GM23338 (cell line): ENCODE measurements around the gene IPO13. TPM values are rescaled to one million over a fixed set of nuclear protein-coding genes. Genes with fewer than 3 reads are reported as not detected.
A peak's percentile ranks its signal among the peaks of the same experiment; 100 is the strongest.

ENCODE experiments used
- ATAC-seq: fragments of 200-7000 bp; cut with Tn5 transposase; 3 replicates; pipeline ENCODE4 v1.9.1; 2020
- DNase-seq: peaks from one replicate; pipeline ENCODE4 v3.0.0-alpha.2; 2015; ENCODE audit warnings: low spot score
- H2AFZ ChIP-seq: fragments of 200-600 bp; sonication (generic); 2 replicates; pipeline ENCODE4 v1.8.0; 2016; ENCODE audit warnings: antibody characterized with exemption, mild to moderate bottlenecking, moderate library complexity
- H3F3A ChIP-seq: fragments of 200-600 bp; sonication (generic); replicated peaks from 2 replicates; pipeline ENCODE4 v1.8.0; 2017; ENCODE audit warnings: antibody characterized with exemption, mixed run types, low read depth
- H3K27ac ChIP-seq: fragments of 200-600 bp; sonication (generic); 2 replicates; pipeline ENCODE4 v1.6.1; 2016; ENCODE audit warnings: low read depth
- H3K27me3 ChIP-seq: fragments of 200-600 bp; sonication (generic); 2 replicates; pipeline ENCODE4 v1.8.0; 2016; ENCODE audit warnings: mild to moderate bottlenecking, mixed run types, moderate library complexity; ENCODE audit not compliant: insufficient read depth
- H3K36me3 ChIP-seq: fragments of 200-600 bp; sonication (generic); 2 replicates; pipeline ENCODE4 v1.8.0; 2016; ENCODE audit warnings: mild to moderate bottlenecking; ENCODE audit not compliant: insufficient read depth
- H3K4me1 ChIP-seq: fragments of 200-600 bp; sonication (generic); 2 replicates; pipeline ENCODE4 v1.8.0; 2016; ENCODE audit warnings: mild to moderate bottlenecking, moderate library complexity; ENCODE audit not compliant: insufficient read depth
- H3K4me2 ChIP-seq: fragments of 200-600 bp; sonication (generic); 2 replicates; pipeline ENCODE4 v1.7.1; 2017; ENCODE audit warnings: mixed run types
- H3K4me3 ChIP-seq: fragments of 200-600 bp; sonication (generic); 2 replicates; pipeline ENCODE4 v1.6.1; 2016; ENCODE audit warnings: mixed run types
- H3K79me2 ChIP-seq: fragments of 200-600 bp; sonication (generic); replicated peaks from 2 replicates; pipeline ENCODE4 v1.8.0; 2017; ENCODE audit warnings: mild to moderate bottlenecking; ENCODE audit not compliant: insufficient read depth
- H3K9me2 ChIP-seq: fragments of 200-600 bp; sonication (generic); 2 replicates; pipeline ENCODE4 v1.8.0; 2017; ENCODE audit not compliant: insufficient read depth
- H4K20me1 ChIP-seq: fragments of 200-600 bp; sonication (generic); replicated peaks from 2 replicates; pipeline ENCODE4 v1.8.0; 2017; ENCODE audit warnings: mild to moderate bottlenecking; ENCODE audit not compliant: insufficient read depth
- H3K27ac Mint-ChIP-seq: 2 replicates; pipeline ENCODE4 v1.8.0; 2020; ENCODE audit warnings: inconsistent platforms, mild to moderate bottlenecking, moderate library complexity, mixed read lengths
- H3K27me3 Mint-ChIP-seq: 3 replicates; pipeline ENCODE4 v1.8.0; 2022; ENCODE audit warnings: low read depth, mild to moderate bottlenecking, moderate library complexity, mixed read lengths, inconsistent platforms; ENCODE audit not compliant: insufficient read depth, poor library complexity
- H3K36me3 Mint-ChIP-seq: 3 replicates; pipeline ENCODE4 v1.8.0; 2021; ENCODE audit warnings: low read depth, mild to moderate bottlenecking, inconsistent platforms, moderate library complexity, mixed read lengths
- H3K4me1 Mint-ChIP-seq: 3 replicates; pipeline ENCODE4 v1.8.0; 2020; ENCODE audit warnings: mild to moderate bottlenecking, inconsistent platforms, mixed read lengths
- H3K4me3 Mint-ChIP-seq: 3 replicates; pipeline ENCODE4 v1.8.0; 2021; ENCODE audit warnings: moderate library complexity, mild to moderate bottlenecking, inconsistent platforms, mixed read lengths
- H3K9me3 Mint-ChIP-seq: 3 replicates; pipeline ENCODE4 v1.8.0; 2020; ENCODE audit warnings: moderate library complexity, mild to moderate bottlenecking, inconsistent platforms, mixed read lengths
- CREB1 ChIP-seq: fragments of 250-450 bp; sonication (Bioruptor Pico); IDR thresholded peaks from 2 replicates; pipeline ENCODE4 v1.5.0; 2020; ENCODE audit warnings: low read depth, mild to moderate bottlenecking, moderate library complexity
- EZH2phosphoT487 ChIP-seq: fragments of 200-600 bp; sonication (generic); IDR thresholded peaks from one replicate; pipeline ENCODE4 v1.8.1; 2018; ENCODE audit warnings: antibody characterized with exemption; ENCODE audit not compliant: unreplicated experiment
- JUNB ChIP-seq: IDR thresholded peaks from one replicate; pipeline ENCODE4 v1.6.1; 2016; ENCODE audit warnings: antibody characterized with exemption; ENCODE audit not compliant: unreplicated experiment
- NANOG ChIP-seq: IDR thresholded peaks from 2 replicates; pipeline ENCODE4 v1.6.1; 2016; ENCODE audit warnings: antibody characterized with exemption, borderline replicate concordance
- POLR2AphosphoS5 ChIP-seq: IDR thresholded peaks from 2 replicates; pipeline ENCODE4 v1.6.1; 2016; ENCODE audit warnings: antibody characterized with exemption, low read depth
- STAT1 ChIP-seq: IDR thresholded peaks from one replicate; pipeline ENCODE4 v1.6.1; 2016; ENCODE audit warnings: antibody characterized with exemption; ENCODE audit not compliant: unreplicated experiment
- ZNF114 ChIP-seq: fragments of 250-450 bp; sonication (Bioruptor Pico); IDR thresholded peaks from 2 replicates; pipeline ENCODE4 v1.5.0; 2020; ENCODE audit warnings: mild to moderate bottlenecking, moderate library complexity
- ZNF331 ChIP-seq: fragments of 250-450 bp; sonication (Bioruptor Pico); IDR thresholded peaks from 2 replicates; pipeline ENCODE4 v1.5.0; 2020; ENCODE audit warnings: low read depth, mild to moderate bottlenecking, moderate library complexity
- polyA plus RNA-seq: library from polyadenylated mRNA; unstranded; fragments of >200 nt; fragmentation: Nextera tagmentation; extraction: Ambion mirVana; gene quantifications from 2 replicates; pipeline ENCODE4 v1.2.1, GENCODE V29; 2016
- total RNA-seq: library from RNA; depleted of rRNA; stranded (reverse); fragments of >200 nt; shearing (Covaris generic); gene quantifications from 2 replicates; pipeline ENCODE4 v1.2.3, GENCODE V29; 2014
- TF ChIP-seq, protein P1 (sequence below), 2 experiments: fragments of 200-600 bp in 1 of 2; sonication (generic) in 1 of 2; conservative IDR thresholded peaks; 2 replicates each; pipeline versions ENCODE4 v1.5.1 to v1.6.1; 2016 to 2017; ENCODE audit warnings: antibody characterized with exemption in 2 of 2, low read depth in 2 of 2, mild to moderate bottlenecking in 2 of 2, moderate library complexity in 1 of 2
- TF ChIP-seq, protein P2 (sequence below): fragments of 250-450 bp; sonication (Bioruptor Pico); IDR thresholded peaks from 2 replicates; pipeline ENCODE4 v1.5.0; 2020; ENCODE audit warnings: mild to moderate bottlenecking, moderate library complexity

The IPO13 gene
- total and polyA plus RNA-seq, 2 experiments from 2014 or later = 10.4 to 22.8 TPM

DNA sequence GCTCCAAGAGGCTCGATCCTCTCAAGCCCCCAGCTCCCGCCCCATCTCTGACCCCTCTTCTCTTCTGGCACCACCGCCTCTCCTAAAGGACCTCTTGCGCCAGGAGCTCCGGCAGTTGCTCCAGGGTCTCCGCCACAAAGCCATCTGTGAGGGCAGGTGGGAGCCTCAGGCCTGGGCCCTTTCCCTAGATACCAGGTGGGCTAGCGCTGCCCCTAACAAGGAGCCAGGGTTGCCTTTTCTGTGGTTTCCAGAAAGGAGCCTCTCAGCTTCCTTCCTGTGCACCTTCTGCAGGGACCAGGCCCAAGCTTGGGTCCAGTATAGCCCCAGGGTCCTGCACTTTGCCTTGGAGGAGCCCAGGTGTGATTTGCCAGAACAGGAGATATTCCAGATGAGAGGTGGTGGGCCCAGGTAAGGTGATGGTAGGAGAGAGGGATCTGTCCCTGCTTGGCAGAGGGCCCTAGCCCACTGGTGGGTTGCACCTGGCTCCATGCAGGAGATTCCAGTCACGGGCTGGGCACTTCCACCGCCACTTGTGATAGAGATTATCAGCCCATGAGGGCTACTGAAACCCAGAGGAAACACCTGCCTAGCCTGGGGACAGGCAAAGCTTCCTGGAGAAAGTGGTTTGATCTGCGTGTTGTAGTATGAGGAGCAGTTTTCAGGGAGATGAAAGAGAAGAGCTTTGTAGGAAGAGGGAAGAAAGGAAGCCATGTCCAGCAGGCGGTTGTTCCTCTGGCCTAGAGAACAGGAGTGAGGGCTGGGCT, 45.7 kb downstream of the IPO13 start (continued):
- TF ChIP-seq, protein P1, sequence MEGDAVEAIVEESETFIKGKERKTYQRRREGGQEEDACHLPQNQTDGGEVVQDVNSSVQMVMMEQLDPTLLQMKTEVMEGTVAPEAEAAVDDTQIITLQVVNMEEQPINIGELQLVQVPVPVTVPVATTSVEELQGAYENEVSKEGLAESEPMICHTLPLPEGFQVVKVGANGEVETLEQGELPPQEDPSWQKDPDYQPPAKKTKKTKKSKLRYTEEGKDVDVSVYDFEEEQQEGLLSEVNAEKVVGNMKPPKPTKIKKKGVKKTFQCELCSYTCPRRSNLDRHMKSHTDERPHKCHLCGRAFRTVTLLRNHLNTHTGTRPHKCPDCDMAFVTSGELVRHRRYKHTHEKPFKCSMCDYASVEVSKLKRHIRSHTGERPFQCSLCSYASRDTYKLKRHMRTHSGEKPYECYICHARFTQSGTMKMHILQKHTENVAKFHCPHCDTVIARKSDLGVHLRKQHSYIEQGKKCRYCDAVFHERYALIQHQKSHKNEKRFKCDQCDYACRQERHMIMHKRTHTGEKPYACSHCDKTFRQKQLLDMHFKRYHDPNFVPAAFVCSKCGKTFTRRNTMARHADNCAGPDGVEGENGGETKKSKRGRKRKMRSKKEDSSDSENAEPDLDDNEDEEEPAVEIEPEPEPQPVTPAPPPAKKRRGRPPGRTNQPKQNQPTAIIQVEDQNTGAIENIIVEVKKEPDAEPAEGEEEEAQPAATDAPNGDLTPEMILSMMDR (conservative IDR thresholded peaks at IDR 0.05; ENCODE audit: low read depth in 2 of 2) = no peak
- TF ChIP-seq ZNF331 (CRISPR knock-in tag) (no peak), EZH2phosphoT487 (no peak)

DNA sequence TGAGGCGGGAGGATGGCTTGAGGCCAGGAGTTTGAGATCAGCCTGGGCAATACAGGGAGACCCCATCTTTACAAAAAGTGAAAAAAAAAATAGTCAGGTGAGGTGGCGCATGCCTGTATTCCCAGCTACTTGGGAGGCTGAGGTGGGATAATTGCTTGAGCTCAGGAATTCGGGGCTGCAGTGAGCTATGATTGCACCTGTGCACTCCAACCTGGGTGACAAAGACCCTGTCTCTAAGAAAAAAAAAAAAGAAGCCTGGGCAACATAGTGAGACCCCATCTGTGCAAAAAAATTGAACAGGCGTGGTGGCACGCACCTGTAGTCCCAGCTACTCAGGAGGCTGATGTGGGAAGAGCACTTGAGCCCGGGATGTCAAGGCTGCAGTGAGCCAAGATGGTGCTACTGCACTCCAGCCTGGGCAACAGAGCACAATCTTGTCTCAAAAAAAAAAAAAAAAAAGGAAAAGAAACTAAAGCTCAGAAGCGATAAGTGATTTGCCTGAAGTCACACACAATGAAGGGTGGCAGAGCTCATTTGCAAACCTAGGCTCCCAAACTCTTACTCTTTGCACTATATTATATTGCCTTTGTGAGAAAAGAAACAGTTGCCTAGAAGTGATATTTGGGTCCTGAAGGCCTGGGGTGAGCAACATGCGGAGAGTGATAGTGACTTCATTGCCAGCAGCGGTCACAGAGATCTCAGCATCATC, 46.6 kb downstream of the IPO13 start:
- Mint-ChIP-seq H3K9me3 (no peaks in the 10 kb centered on the region), H3K36me3 (peaks cover 8% of the 10 kb centered on the region; the same call in 2 of the 3 replicates), H3K4me3 (no peak overlapping the region; the same call in 1 of the 3 replicates), H3K27ac (no peak overlapping the region), H3K4me1 (peaks cover 31% of the 10 kb centered on the region), H3K27me3 (peaks cover 46% of the 10 kb centered on the region)
- Histone ChIP-seq H3K27ac (no peak overlapping the region), H3K36me3 (no peaks in the 10 kb centered on the region), H3K27me3 (peaks cover 11% of the 10 kb centered on the region; the same call in 1 of the 2 replicates), H2AFZ (no peak overlapping the region), H3K79me2 (no peaks in the 10 kb centered on the region), H3K9me2 (no peaks in the 10 kb centered on the region), H4K20me1 (no peaks in the 10 kb centered on the region), H3F3A (peaks cover 21% of the 10 kb centered on the region), H3K4me2 (0 out of 2 replicates have a peak overlapping the region, but pooled peaks have one; percentile 97), H3K4me3 (no peak overlapping the region; the same call in 1 of the 2 replicates), H3K4me1 (peaks cover 10% of the 10 kb centered on the region)
- TF ChIP-seq NANOG (no peak), CREB1 (CRISPR knock-in tag) (no peak), EZH2phosphoT487 (no peak), POLR2AphosphoS5 (no peak), STAT1 (no peak), ZNF114 (CRISPR knock-in tag) (no peak), JUNB (no peak)
- TF ChIP-seq, protein P2, sequence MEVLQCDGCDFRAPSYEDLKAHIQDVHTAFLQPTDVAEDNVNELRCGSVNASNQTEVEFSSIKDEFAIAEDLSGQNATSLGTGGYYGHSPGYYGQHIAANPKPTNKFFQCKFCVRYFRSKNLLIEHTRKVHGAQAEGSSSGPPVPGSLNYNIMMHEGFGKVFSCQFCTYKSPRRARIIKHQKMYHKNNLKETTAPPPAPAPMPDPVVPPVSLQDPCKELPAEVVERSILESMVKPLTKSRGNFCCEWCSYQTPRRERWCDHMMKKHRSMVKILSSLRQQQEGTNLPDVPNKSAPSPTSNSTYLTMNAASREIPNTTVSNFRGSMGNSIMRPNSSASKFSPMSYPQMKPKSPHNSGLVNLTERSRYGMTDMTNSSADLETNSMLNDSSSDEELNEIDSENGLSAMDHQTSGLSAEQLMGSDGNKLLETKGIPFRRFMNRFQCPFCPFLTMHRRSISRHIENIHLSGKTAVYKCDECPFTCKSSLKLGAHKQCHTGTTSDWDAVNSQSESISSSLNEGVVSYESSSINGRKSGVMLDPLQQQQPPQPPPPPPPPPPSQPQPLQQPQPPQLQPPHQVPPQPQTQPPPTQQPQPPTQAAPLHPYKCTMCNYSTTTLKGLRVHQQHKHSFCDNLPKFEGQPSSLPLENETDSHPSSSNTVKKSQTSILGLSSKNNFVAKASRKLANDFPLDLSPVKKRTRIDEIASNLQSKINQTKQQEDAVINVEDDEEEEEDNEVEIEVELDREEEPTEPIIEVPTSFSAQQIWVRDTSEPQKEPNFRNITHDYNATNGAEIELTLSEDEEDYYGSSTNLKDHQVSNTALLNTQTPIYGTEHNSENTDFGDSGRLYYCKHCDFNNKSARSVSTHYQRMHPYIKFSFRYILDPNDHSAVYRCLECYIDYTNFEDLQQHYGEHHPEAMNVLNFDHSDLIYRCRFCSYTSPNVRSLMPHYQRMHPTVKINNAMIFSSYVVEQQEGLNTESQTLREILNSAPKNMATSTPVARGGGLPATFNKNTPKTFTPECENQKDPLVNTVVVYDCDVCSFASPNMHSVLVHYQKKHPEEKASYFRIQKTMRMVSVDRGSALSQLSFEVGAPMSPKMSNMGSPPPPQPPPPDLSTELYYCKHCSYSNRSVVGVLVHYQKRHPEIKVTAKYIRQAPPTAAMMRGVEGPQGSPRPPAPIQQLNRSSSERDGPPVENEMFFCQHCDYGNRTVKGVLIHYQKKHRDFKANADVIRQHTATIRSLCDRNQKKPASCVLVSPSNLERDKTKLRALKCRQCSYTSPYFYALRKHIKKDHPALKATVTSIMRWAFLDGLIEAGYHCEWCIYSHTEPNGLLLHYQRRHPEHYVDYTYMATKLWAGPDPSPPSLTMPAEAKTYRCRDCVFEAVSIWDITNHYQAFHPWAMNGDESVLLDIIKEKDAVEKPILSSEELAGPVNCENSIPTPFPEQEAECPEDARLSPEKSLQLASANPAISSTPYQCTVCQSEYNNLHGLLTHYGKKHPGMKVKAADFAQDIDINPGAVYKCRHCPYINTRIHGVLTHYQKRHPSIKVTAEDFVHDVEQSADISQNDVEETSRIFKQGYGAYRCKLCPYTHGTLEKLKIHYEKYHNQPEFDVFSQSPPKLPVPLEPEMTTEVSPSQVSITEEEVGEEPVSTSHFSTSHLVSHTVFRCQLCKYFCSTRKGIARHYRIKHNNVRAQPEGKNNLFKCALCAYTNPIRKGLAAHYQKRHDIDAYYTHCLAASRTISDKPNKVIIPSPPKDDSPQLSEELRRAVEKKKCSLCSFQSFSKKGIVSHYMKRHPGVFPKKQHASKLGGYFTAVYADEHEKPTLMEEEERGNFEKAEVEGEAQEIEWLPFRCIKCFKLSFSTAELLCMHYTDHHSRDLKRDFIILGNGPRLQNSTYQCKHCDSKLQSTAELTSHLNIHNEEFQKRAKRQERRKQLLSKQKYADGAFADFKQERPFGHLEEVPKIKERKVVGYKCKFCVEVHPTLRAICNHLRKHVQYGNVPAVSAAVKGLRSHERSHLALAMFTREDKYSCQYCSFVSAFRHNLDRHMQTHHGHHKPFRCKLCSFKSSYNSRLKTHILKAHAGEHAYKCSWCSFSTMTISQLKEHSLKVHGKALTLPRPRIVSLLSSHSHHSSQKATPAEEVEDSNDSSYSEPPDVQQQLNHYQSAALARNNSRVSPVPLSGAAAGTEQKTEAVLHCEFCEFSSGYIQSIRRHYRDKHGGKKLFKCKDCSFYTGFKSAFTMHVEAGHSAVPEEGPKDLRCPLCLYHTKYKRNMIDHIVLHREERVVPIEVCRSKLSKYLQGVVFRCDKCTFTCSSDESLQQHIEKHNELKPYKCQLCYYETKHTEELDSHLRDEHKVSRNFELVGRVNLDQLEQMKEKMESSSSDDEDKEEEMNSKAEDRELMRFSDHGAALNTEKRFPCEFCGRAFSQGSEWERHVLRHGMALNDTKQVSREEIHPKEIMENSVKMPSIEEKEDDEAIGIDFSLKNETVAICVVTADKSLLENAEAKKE (CRISPR knock-in tag) = no peak
- TF ChIP-seq, protein P1 (conservative IDR thresholded peaks at IDR 0.05; ENCODE audit: low read depth in 2 of 2) = no peak
- no peak for DNase-seq
- no peak for ATAC-seq
